ENCODE data around the gene SLC35A3. TPM values are rescaled to one million over a fixed set of nuclear protein-coding genes. Genes with fewer than 3 reads are reported as not detected.

SLC35A3 gene
- total RNA-seq, 4 donors from 2014 or later, result 14.3 to 23.5 (median 17.2) TPM

DNA sequence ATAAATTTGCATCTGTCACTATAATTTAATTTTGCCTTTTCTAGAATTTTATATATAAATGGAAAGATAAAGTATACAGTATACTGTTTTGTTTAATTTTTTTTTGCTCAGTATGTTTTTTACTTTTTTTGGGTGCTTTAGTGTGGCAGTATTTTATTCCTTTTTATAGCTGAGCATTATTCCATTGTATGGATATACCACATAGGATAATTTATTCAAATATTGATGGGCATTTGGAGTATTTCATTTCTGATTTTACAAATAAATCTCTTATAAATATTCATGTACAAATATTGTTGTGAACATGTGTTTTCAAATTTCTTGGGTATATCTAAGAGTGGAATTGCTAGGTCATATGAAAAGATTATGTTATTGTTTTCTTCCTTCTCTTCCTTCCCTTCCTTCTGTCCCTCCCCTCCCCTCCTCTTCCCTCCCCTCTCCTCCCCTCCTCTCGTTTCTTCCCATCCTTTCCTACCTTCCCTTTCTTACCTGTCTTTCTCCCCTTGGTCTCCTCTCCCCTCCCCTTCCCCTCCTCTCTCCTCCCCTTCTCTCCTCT lies 18.5 kb downstream of the SLC35A3 start:
- H3K9me3 ChIP-seq, result no peaks in the 10 kb centered on the region
- WGBS, result 89% methylated on average over 1 of the region's 1 CpG
- H3K27ac ChIP-seq, result no peak overlapping the region
- peaks cover 12% of the 10 kb centered on the region for H3K36me3 ChIP-seq
- H3K4me1 ChIP-seq, result no peaks in the 10 kb centered on the region
- no peak overlapping the region for H3K4me3 ChIP-seq
- TF ChIP-seq, protein P1, sequence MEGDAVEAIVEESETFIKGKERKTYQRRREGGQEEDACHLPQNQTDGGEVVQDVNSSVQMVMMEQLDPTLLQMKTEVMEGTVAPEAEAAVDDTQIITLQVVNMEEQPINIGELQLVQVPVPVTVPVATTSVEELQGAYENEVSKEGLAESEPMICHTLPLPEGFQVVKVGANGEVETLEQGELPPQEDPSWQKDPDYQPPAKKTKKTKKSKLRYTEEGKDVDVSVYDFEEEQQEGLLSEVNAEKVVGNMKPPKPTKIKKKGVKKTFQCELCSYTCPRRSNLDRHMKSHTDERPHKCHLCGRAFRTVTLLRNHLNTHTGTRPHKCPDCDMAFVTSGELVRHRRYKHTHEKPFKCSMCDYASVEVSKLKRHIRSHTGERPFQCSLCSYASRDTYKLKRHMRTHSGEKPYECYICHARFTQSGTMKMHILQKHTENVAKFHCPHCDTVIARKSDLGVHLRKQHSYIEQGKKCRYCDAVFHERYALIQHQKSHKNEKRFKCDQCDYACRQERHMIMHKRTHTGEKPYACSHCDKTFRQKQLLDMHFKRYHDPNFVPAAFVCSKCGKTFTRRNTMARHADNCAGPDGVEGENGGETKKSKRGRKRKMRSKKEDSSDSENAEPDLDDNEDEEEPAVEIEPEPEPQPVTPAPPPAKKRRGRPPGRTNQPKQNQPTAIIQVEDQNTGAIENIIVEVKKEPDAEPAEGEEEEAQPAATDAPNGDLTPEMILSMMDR (IDR thresholded peaks at IDR 0.05), result no peak
- TF ChIP-seq POLR2AphosphoS5 (IDR thresholded peaks at IDR 0.05) (no peak), POLR2A (IDR thresholded peaks at IDR 0.05) (no peak), EP300 (IDR thresholded peaks at IDR 0.05) (no peak)
- no peaks in the 10 kb centered on the region for H3K27me3 ChIP-seq
- DNase-seq (ENCODE audit: low spot score in 2 of 2), result no peak

DNA sequence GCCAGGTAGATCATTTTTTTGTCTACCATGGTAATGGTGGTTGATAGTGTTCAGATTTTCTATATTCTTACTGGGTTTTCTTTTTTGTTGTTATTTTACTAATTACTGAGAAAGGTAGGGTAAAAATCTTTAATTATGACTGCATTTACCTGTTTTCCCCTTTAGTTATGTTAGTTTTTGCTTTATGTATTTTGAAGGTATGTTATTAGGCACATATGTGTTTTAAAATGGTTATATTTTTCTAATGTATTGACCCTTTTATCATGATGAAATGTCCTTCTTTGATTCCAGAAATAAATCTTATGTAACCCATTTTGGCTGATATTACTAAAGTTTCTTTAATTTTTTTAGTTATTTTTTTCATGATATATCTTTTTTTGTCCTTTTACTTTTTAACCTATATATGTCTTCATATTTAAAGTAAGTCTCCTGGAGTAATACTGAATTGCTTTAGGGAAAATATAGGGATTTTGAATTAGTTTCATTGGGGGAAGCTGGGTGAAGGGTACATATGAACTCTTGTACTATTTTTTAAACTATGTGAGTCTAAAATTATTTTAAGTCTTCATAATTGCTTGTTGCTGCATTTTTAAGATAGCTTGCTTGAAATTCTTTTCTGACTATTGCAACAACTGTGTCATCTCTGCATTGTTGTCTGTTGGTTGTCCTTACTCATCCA lies 22.4 kb downstream of the SLC35A3 start:
- H3K4me3 ChIP-seq, result no peak overlapping the region
- no peak overlapping the region for H3K27ac ChIP-seq
- H3K27me3 ChIP-seq, result no peaks in the 10 kb centered on the region
- peaks cover 27% of the 10 kb centered on the region for H3K36me3 ChIP-seq
- TF ChIP-seq, protein P1 (IDR thresholded peaks at IDR 0.05), result no peak
- no peak for TF ChIP-seq POLR2AphosphoS5 (IDR thresholded peaks at IDR 0.05)
- TF ChIP-seq POLR2A (IDR thresholded peaks at IDR 0.05), result no peak
- TF ChIP-seq EP300 (IDR thresholded peaks at IDR 0.05), result no peak
- no peak for DNase-seq (ENCODE audit: low spot score in 2 of 2)
- H3K4me1 ChIP-seq, result no peaks in the 10 kb centered on the region
- H3K9me3 ChIP-seq, result no peaks in the 10 kb centered on the region

DNA sequence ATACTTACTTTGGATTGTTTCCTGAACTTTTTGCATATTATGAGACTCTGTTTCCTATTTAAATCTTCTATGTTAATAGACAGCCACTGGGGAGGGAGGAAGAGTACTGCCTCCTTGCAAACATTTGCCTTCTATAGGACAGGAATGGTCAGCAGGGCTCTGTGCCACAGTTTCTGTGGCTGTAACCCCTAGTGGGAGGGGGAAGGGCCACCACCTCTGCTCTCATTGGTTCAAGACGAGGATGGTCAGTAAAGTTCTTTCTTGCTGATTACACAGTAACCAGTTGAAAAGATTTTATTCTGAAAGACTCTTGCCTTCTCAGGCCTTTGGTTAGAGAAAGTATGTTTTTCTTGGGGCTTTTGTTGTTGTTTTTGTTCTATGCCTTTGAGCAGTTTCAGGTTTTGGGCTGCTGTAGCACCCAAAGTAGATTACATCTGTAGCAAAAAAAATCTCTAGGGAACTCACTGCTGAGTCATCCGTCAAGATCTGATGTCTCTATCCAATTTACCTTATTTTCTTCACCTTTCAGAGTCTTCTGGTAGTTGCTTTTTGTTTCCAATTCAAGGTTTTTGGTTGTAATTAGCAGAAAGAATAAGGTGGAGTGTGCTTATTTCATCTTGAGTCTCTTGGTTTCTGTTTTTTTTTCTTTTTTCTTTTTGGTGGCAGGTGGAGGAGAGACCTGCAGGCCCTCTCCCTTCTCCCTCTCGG lies 23.1 kb downstream of the SLC35A3 start:
- no peak for TF ChIP-seq POLR2A (IDR thresholded peaks at IDR 0.05)
- TF ChIP-seq, protein P1 (IDR thresholded peaks at IDR 0.05), result no peak
- TF ChIP-seq EP300 (IDR thresholded peaks at IDR 0.05), result no peak
- TF ChIP-seq POLR2AphosphoS5 (IDR thresholded peaks at IDR 0.05), result no peak
- peaks cover 27% of the 10 kb centered on the region for H3K36me3 ChIP-seq
- H3K27me3 ChIP-seq, result no peaks in the 10 kb centered on the region
- no peak overlapping the region for H3K27ac ChIP-seq
- H3K4me1 ChIP-seq, result no peaks in the 10 kb centered on the region
- DNase-seq (ENCODE audit: low spot score in 2 of 2), result no peak
- 93% methylated on average over 3 of the region's 3 CpGs for WGBS
- H3K4me3 ChIP-seq, result no peak overlapping the region
- no peaks in the 10 kb centered on the region for H3K9me3 ChIP-seq

DNA sequence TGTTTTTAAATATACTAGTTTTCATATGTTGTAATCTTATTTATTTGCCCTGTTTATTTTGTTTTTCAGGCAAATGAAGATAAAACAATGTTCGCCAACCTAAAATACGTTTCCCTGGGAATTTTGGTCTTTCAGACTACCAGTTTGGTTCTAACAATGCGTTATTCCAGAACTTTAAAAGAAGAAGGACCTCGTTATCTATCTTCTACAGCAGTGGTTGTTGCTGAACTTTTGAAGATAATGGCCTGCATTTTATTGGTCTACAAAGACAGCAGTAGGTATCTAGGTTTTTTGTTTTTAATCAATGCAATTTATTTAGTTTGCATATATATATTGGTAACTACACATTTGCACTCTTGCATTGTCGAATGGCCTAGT lies 23.7 kb downstream of the SLC35A3 start:
- no peaks in the 10 kb centered on the region for H3K27me3 ChIP-seq
- TF ChIP-seq POLR2AphosphoS5 (IDR thresholded peaks at IDR 0.05), result no peak
- TF ChIP-seq, protein P1 (IDR thresholded peaks at IDR 0.05), result no peak
- 96% methylated on average over 5 of the region's 5 CpGs for WGBS
- no peaks in the 10 kb centered on the region for H3K9me3 ChIP-seq
- no peak for DNase-seq (ENCODE audit: low spot score in 2 of 2)
- no peak overlapping the region for H3K27ac ChIP-seq
- peaks cover 27% of the 10 kb centered on the region for H3K36me3 ChIP-seq
- H3K4me3 ChIP-seq, result no peak overlapping the region
- no peaks in the 10 kb centered on the region for H3K4me1 ChIP-seq

DNA sequence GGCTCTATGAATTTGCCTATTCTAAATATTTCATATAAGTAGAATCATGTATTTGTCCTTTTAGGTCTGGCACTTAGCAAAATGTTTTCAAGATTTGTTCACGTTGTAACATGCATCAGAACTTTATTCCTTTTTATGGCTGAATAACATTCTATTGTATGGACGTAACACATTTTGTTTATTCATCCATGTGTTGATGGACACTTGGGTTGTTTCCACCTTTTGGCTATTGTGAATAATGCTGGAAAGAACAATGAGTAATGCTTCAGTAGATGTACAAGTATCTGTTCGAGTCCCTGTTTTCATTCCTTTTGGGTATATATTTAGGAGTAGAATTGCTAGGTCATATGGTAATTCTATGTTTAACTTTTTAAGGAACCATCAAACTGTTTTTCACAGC lies 24.7 kb downstream of the SLC35A3 start:
- TF ChIP-seq POLR2A (IDR thresholded peaks at IDR 0.05) (no peak), EP300 (IDR thresholded peaks at IDR 0.05) (no peak), POLR2AphosphoS5 (IDR thresholded peaks at IDR 0.05) (no peak)
- TF ChIP-seq, protein P1 (IDR thresholded peaks at IDR 0.05), result no peak
- H3K36me3 ChIP-seq, result peaks cover 27% of the 10 kb centered on the region
- WGBS, result 62% methylated on average over 3 of the region's 3 CpGs
- no peak overlapping the region for H3K4me3 ChIP-seq
- H3K27ac ChIP-seq, result no peak overlapping the region
- no peaks in the 10 kb centered on the region for H3K9me3 ChIP-seq
- no peak for DNase-seq (ENCODE audit: low spot score in 2 of 2)
- no peaks in the 10 kb centered on the region for H3K4me1 ChIP-seq
- no peaks in the 10 kb centered on the region for H3K27me3 ChIP-seq
